C4-2B (cell line): Measurements from ENCODE around the gene DNLZ.

Source experiments
- H3K27ac ChIP-seq: fragments of 450-650 bp; 2 replicates; pipeline ENCODE4 v1.5.1; 2017
- ZFX ChIP-seq: fragments of 450-650 bp; IDR thresholded peaks from 2 replicates; pipeline ENCODE4 v1.6.1; 2017
- TF ChIP-seq, protein P1 (sequence below): fragments of 450-650 bp; conservative IDR thresholded peaks from 2 replicates; pipeline ENCODE4 v1.5.1; 2017; ENCODE audit warnings: mild to moderate bottlenecking

The DNLZ gene

DNA sequence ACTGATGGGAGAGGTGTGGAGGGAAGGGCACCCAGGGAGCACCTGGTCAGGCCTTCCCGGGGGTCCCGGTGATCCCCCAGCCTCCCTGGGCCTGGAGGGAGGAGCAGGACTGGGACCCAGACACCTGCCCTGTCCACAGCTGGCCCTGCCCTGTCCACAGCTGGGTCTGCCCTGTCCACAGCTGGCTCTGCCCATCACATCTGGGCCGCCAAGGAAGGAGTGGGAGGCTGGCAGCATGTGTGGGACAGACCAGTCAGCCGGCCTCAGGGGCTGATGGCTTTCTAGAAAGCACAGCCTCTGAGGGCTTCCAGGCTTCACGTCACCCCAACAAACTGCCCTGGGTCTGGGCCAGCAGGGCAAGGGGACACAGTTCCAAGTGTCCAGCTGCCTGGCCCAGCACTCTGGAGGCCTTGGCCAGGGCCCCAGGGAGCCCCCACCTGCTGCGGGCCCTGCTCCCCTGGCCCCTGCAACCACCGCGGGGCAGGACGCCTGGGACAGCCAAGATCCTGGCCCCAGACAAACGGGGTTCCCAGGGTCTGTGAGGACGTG is 12.2 kb downstream of the DNLZ start:
- no peak overlapping the region for H3K27ac ChIP-seq
- TF ChIP-seq, protein P1, sequence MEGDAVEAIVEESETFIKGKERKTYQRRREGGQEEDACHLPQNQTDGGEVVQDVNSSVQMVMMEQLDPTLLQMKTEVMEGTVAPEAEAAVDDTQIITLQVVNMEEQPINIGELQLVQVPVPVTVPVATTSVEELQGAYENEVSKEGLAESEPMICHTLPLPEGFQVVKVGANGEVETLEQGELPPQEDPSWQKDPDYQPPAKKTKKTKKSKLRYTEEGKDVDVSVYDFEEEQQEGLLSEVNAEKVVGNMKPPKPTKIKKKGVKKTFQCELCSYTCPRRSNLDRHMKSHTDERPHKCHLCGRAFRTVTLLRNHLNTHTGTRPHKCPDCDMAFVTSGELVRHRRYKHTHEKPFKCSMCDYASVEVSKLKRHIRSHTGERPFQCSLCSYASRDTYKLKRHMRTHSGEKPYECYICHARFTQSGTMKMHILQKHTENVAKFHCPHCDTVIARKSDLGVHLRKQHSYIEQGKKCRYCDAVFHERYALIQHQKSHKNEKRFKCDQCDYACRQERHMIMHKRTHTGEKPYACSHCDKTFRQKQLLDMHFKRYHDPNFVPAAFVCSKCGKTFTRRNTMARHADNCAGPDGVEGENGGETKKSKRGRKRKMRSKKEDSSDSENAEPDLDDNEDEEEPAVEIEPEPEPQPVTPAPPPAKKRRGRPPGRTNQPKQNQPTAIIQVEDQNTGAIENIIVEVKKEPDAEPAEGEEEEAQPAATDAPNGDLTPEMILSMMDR, result no peak
- no peak for TF ChIP-seq ZFX

GRCh38 chr9:136349546-136349945 is 14.0 kb downstream of the DNLZ start:
- H3K27ac ChIP-seq, result no peak overlapping the region
- TF ChIP-seq ZFX, result no peak
- TF ChIP-seq, protein P1, result no peak

GRCh38 chr9:136348691-136349090 is 14.9 kb downstream of the DNLZ start:
- no peak overlapping the region for H3K27ac ChIP-seq
- no peak for TF ChIP-seq ZFX
- TF ChIP-seq, protein P1, result no peak

GRCh38 chr9:136347472-136348256 is 15.9 kb downstream of the DNLZ start:
- no peak overlapping the region for H3K27ac ChIP-seq
- TF ChIP-seq, protein P1, result no peak
- no peak for TF ChIP-seq ZFX

- TF ChIP-seq ZFX, result no peak
- TF ChIP-seq, protein P1, result no peak
- H3K27ac ChIP-seq, result no peak overlapping the region
Measured at GRCh38 chr9:136346927-136347465, 16.5 kb downstream of the DNLZ start.

DNA sequence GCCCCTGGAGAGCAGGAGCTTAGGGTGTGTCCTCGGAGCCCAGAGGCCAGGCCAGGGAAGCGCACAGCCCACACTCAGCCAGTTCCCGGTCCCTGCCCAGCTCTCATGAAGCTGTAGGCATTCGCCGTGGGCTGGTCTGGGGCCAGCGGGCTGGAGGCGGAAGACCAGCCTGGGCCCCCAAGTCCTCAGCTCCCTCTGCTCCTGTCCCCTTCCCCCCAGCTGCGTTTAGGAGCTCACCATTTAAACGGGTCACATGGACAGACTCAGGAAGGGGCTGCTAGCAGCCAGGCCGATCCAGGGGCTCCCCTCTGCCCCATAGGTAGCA is 17.4 kb downstream of the DNLZ start:
- no peak for TF ChIP-seq ZFX
- TF ChIP-seq, protein P1, result no peak
- no peak overlapping the region for H3K27ac ChIP-seq
